ENCODE results near the gene MSS51. TPM values are rescaled to one million over a fixed set of nuclear protein-coding genes. Genes with fewer than 3 reads are reported as not detected.
A peak's percentile ranks its signal among the peaks of the same experiment; 100 is the strongest.

The MSS51 gene
- total and polyA plus RNA-seq, 10 donors, result 2.6 to 7.1 (median 4.0) TPM

DNA sequence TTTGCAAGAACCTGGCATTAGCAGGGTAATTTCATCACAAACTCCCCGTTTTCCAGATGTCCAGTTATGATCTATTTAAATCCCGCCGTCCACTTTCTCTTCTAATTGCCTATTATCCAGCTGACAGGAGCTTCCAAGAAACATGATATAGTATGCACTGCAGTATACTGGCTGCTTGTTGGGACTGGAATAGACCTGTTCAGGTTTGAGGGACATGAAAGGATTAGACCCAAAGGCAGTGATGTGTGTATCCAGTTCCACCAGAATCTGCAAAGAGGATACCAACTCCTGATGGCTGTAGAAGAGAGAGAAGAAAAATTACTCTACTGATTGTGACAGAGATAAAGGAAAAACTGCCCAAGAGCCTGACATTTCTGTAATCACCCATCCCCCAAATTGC lies 8.9 kb downstream of the MSS51 start:
- Histone ChIP-seq H3K9me3 (no peaks in the 10 kb centered on the region), H3K27me3 (replicated peaks in 1 of 7) (no peaks in the 10 kb centered on the region), H3K4me1 (no peaks in the 10 kb centered on the region), H3K27ac (no peak overlapping the region), H3K36me3 (peaks cover 0 to 80% (median 45%) of the 10 kb centered on the region in 6 donors), H3K4me3 (no peak overlapping the region)
- no peak for DNase-seq
- intact Hi-C loops (cut with DNase I; ENCODE audit: low total_unique reads), result no loop called here
- TF ChIP-seq POLR2AphosphoS5 (IDR thresholded peaks at IDR 0.05) (no peak), POLR2A (IDR thresholded peaks at IDR 0.05) (no peak)
- TF ChIP-seq, protein P1, sequence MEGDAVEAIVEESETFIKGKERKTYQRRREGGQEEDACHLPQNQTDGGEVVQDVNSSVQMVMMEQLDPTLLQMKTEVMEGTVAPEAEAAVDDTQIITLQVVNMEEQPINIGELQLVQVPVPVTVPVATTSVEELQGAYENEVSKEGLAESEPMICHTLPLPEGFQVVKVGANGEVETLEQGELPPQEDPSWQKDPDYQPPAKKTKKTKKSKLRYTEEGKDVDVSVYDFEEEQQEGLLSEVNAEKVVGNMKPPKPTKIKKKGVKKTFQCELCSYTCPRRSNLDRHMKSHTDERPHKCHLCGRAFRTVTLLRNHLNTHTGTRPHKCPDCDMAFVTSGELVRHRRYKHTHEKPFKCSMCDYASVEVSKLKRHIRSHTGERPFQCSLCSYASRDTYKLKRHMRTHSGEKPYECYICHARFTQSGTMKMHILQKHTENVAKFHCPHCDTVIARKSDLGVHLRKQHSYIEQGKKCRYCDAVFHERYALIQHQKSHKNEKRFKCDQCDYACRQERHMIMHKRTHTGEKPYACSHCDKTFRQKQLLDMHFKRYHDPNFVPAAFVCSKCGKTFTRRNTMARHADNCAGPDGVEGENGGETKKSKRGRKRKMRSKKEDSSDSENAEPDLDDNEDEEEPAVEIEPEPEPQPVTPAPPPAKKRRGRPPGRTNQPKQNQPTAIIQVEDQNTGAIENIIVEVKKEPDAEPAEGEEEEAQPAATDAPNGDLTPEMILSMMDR (IDR thresholded peaks at IDR 0.05 in 8 of 11, conservative IDR thresholded peaks at IDR 0.05 in 3 of 11), result no peak
- WGBS, 5 donors, result 83 to 96% (median 94%) methylated on average over 3 of the region's 3 CpGs

DNA sequence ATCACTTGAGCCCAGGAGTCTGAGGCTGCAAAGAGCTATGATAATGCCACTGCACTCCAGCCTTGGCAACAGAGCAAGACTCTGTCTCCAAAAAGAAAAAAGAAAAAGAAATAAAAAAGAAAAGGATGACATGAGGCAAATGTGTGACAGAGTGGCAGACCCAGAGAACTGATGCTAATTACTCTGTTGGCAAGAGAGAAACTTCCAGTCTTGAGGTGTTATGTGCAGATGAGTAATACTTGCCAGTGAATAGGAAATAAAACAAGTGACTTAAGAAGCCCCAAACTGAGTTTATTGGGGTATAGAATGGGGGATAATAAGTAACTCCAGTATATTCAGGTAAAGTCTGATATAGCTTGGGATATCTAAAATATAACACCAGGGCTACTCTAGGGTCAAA lies 10.1 kb downstream of the MSS51 start:
- no peak for TF ChIP-seq POLR2AphosphoS5 (IDR thresholded peaks at IDR 0.05)
- H3K9me3 ChIP-seq, result no peaks in the 10 kb centered on the region
- intact Hi-C loops (cut with DNase I; ENCODE audit: low total_unique reads), result no loop called here
- no peaks in the 10 kb centered on the region for H3K27me3 ChIP-seq (replicated peaks in 1 of 7)
- H3K36me3 ChIP-seq, result peaks cover 0 to 68% (median 45%) of the 10 kb centered on the region in 6 donors
- no peaks in the 10 kb centered on the region for H3K4me1 ChIP-seq
- no peak for DNase-seq
- no peak overlapping the region for H3K27ac ChIP-seq
- no peak overlapping the region for H3K4me3 ChIP-seq

DNA sequence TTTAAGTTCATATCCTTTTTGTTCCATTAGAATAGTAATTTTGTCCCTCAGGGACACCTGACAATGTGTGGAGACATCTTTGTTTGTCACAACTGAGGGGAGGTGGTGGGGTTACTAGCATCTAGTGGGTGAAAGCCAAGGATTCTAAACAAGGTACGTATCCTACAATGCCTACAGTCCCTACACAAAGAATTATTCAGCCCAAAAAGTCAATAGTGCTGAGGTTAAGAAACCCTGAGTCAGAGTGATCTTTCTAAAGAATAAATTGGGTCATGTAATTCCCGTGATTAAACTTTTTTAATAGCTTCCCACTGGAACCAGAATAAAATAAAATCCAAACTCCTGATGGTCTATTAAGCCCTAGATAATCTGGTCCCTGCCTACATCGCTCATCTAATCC lies 16.8 kb downstream of the MSS51 start:
- intact Hi-C loops (cut with DNase I; ENCODE audit: low total_unique reads), result no loop called here
- TF ChIP-seq, protein P1 (IDR thresholded peaks at IDR 0.05 in 8 of 11, conservative IDR thresholded peaks at IDR 0.05 in 3 of 11), result no peak
- TF ChIP-seq POLR2A (IDR thresholded peaks at IDR 0.05) (no peak), POLR2AphosphoS5 (IDR thresholded peaks at IDR 0.05) (no peak)
- peaks cover 15 to 29% (median 24%) of the 10 kb centered on the region in 6 donors for H3K4me1 ChIP-seq
- H3K36me3 ChIP-seq, result peaks cover 0 to under 1% (median 0%) of the 10 kb centered on the region in 6 donors
- no peak overlapping the region for H3K27ac ChIP-seq
- no peak overlapping the region for H3K4me3 ChIP-seq
- H3K9me3 ChIP-seq, result no peaks in the 10 kb centered on the region
- DNase-seq, result no peak
- no peaks in the 10 kb centered on the region for H3K27me3 ChIP-seq (replicated peaks in 1 of 7)
- 91 to 96% (median 94%) methylated on average over 3 of the region's 3 CpGs for WGBS, 5 donors

DNA sequence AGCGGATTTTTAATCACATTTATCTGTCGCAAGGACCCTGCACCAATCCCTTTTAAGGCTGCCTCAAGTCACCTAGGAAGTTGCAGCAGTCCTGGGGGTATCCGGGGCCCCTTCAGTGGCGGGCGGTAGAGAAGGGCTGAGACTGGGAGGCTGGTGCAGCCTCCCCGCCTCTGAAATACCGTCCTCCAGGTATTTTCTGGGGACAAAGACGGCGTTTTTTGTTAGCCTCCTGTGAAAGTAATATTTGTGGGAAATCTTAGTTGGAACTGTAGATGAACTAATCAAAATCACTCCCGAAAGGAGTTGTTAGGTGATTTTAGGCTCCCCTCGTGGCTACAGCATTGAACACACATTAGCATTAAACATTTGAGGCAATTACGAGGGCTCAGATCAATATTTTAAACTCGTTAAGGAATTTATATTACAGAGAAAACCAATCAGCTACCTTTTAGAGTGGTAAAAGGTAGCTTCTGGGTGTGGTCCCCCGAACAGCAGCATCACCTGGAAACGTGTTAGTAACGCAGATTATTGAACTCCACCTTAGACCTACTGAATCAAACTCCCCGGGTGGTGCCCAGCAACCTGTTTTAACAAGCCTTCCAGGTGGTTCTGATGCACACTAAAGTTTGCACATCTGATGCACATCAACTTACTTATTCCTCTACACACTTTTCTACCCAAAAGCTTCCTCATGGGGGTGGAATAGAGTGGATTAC lies 19.0 kb downstream of the MSS51 start:
- DNase-seq, result no peak
- no peaks in the 10 kb centered on the region for H3K9me3 ChIP-seq
- intact Hi-C loops (cut with DNase I; ENCODE audit: low total_unique reads), result no loop called here

More for the DNA sequence above, 19.0 kb downstream of the MSS51 start:
- no peaks in the 10 kb centered on the region for H3K27me3 ChIP-seq (replicated peaks in 1 of 7)
- 4 to 6% (median 6%) methylated on average over 16 to 17 of the region's 17 CpGs for WGBS, 5 donors
- peaks cover 15 to 49% (median 36%) of the 10 kb centered on the region in 6 donors for H3K4me1 ChIP-seq
- peak overlapping the region; percentile 72 to 98 (median 88) for H3K4me3 ChIP-seq
- TF ChIP-seq POLR2A (IDR thresholded peaks at IDR 0.05), result no peak
- no peak for TF ChIP-seq POLR2AphosphoS5 (IDR thresholded peaks at IDR 0.05)
- TF ChIP-seq, protein P1 (IDR thresholded peaks at IDR 0.05 in 8 of 11, conservative IDR thresholded peaks at IDR 0.05 in 3 of 11), result peak in 1 of 11 experiments; percentile 23
- H3K36me3 ChIP-seq, result peaks cover 0 to 3% (median 0%) of the 10 kb centered on the region in 6 donors
- peak overlapping the region; percentile 78 to 98 (median 96) for H3K27ac ChIP-seq
